H1 (cell line): ENCODE data around the gene PPP1R12B.

ENCODE experiments used
- CHD2 ChIP-seq: IDR thresholded peaks from 2 replicates; pipeline ENCODE4 v1.6.1; 2012; ENCODE audit warnings: low read length, improper control_type of control experiment
- CHD7 ChIP-seq: fragments of 300-600 bp; sonication (generic); IDR thresholded peaks from 2 replicates; pipeline ENCODE4 v1.7.1; 2012; ENCODE audit warnings: low read length, moderate library complexity, mild to moderate bottlenecking, inconsistent platforms; ENCODE audit not compliant: insufficient replicate concordance
- CREB1 ChIP-seq: IDR thresholded peaks from 2 replicates; pipeline ENCODE4 v1.6.1; 2012; ENCODE audit warnings: inconsistent platforms
- EZH2 ChIP-seq: fragments of 200-600 bp; sonication (generic); IDR thresholded peaks from 2 replicates; pipeline ENCODE4 v1.7.1; 2012; ENCODE audit warnings: low read depth, mild to moderate bottlenecking, moderate library complexity, low read length, inconsistent platforms; ENCODE audit not compliant: severe bottlenecking
- GABPA ChIP-seq: IDR thresholded peaks from 2 replicates; pipeline ENCODE4 v1.6.1; 2011; ENCODE audit warnings: mild to moderate bottlenecking, low read length, moderate library complexity, borderline replicate concordance; ENCODE audit not compliant: insufficient read depth
- HDAC2 ChIP-seq, 2 experiments: fragments of 300-600 bp in 1 of 2; sonication (generic) in 1 of 2; IDR thresholded peaks; 2 replicates each; pipeline ENCODE4 v1.6.1; 2011 to 2012; ENCODE audit warnings: low read depth in 2 of 2, low read length in 2 of 2, mild to moderate bottlenecking in 2 of 2, moderate library complexity in 2 of 2, borderline replicate concordance in 1 of 2, inconsistent platforms in 1 of 2
- JUN ChIP-seq: IDR thresholded peaks from 2 replicates; pipeline ENCODE4 v1.6.1; 2011; ENCODE audit warnings: low read depth, mild to moderate bottlenecking, improper control_type of control experiment, low read length
- NRF1 ChIP-seq: IDR thresholded peaks from 2 replicates; pipeline ENCODE4 v1.6.1; 2011; ENCODE audit warnings: mild to moderate bottlenecking, low read depth, low read length, improper control_type of control experiment
- RAD21 ChIP-seq, 2 experiments: IDR thresholded peaks in 1 of 2; conservative IDR thresholded peaks in 1 of 2; 2 replicates each; pipeline ENCODE4 v1.6.1; 2011; ENCODE audit warnings: low read depth in 2 of 2, low read length in 2 of 2, improper control_type of control experiment in 1 of 2, inconsistent platforms in 1 of 2, mild to moderate bottlenecking in 1 of 2, moderate library complexity in 1 of 2
- SP1 ChIP-seq: IDR thresholded peaks from 2 replicates; pipeline ENCODE4 v1.6.1; 2011; ENCODE audit warnings: low read depth, low read length
- SP2 ChIP-seq: IDR thresholded peaks from 2 replicates; pipeline ENCODE4 v1.6.1; 2012; ENCODE audit warnings: mild to moderate bottlenecking, low read length, inconsistent platforms
- TF ChIP-seq, protein P1 (sequence below): IDR thresholded peaks from 2 replicates; pipeline ENCODE4 v1.6.1; 2012; ENCODE audit warnings: low read length, inconsistent platforms
- TF ChIP-seq, protein P2 (sequence below), 3 experiments: IDR thresholded peaks; 1 replicate in 2 of 3; 2 replicates in 1 of 3; pipeline versions ENCODE4 v1.5.1 to v1.6.1; 2011; ENCODE audit warnings: low read length in 3 of 3, mild to moderate bottlenecking in 3 of 3, inconsistent platforms in 2 of 3, low read depth in 1 of 3, moderate library complexity in 1 of 3; ENCODE audit not compliant: insufficient read depth in 1 of 3; ENCODE audit errors: control extremely low read depth in 1 of 3

- TF ChIP-seq NRF1 (no peak), SP1 (no peak), CREB1 (no peak), HDAC2 (IDR thresholded peaks at IDR 0.05; ENCODE audit: borderline replicate concordance in 1 of 2, low read depth in 2 of 2, low read length in 2 of 2) (no peak), EZH2 (no peak), GABPA (no peak), JUN (no peak), RAD21 (IDR thresholded peaks at IDR 0.05 in 1 of 2, conservative IDR thresholded peaks at IDR 0.05 in 1 of 2; ENCODE audit: low read depth in 2 of 2, low read length in 2 of 2) (no peak), CHD2 (no peak), CHD7 (no peak), SP2 (no peak)
- TF ChIP-seq, protein P1, sequence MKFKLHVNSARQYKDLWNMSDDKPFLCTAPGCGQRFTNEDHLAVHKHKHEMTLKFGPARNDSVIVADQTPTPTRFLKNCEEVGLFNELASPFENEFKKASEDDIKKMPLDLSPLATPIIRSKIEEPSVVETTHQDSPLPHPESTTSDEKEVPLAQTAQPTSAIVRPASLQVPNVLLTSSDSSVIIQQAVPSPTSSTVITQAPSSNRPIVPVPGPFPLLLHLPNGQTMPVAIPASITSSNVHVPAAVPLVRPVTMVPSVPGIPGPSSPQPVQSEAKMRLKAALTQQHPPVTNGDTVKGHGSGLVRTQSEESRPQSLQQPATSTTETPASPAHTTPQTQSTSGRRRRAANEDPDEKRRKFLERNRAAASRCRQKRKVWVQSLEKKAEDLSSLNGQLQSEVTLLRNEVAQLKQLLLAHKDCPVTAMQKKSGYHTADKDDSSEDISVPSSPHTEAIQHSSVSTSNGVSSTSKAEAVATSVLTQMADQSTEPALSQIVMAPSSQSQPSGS = no peak
- TF ChIP-seq, protein P2, sequence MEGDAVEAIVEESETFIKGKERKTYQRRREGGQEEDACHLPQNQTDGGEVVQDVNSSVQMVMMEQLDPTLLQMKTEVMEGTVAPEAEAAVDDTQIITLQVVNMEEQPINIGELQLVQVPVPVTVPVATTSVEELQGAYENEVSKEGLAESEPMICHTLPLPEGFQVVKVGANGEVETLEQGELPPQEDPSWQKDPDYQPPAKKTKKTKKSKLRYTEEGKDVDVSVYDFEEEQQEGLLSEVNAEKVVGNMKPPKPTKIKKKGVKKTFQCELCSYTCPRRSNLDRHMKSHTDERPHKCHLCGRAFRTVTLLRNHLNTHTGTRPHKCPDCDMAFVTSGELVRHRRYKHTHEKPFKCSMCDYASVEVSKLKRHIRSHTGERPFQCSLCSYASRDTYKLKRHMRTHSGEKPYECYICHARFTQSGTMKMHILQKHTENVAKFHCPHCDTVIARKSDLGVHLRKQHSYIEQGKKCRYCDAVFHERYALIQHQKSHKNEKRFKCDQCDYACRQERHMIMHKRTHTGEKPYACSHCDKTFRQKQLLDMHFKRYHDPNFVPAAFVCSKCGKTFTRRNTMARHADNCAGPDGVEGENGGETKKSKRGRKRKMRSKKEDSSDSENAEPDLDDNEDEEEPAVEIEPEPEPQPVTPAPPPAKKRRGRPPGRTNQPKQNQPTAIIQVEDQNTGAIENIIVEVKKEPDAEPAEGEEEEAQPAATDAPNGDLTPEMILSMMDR (IDR thresholded peaks at IDR 0.05; ENCODE audit: control extremely low read depth in 1 of 3, insufficient read depth in 1 of 3, low read depth in 1 of 3, low read length in 3 of 3) = no peak
Observed at GRCh38 chr1:202320081-202320405, 28.5 kb upstream of the PPP1R12B start.
